ENCODE results near the gene MGAT3. TPM values are rescaled to one million over a fixed set of nuclear protein-coding genes. Genes with fewer than 3 reads are reported as not detected.

The MGAT3 gene
- total and polyA plus RNA-seq, 2 donors (not counting 3 experiments of a cell fraction or from before 2014, with no cell fraction given): not detected

- POLR2A ChIA-PET: interaction anchor here (1.0 kb wide), 1 partner anchor 195 kb away, joined by 4 read pairs; the partner anchor contains the start of gene RPL3
- CTCF ChIA-PET: interaction anchor here (1.0 to 5.6 kb wide), 11 partner anchors 9 to 530 kb away, joined by 3 to 58 read pairs (median 9); partner anchors contain the start of gene MIEF1
- intact Hi-C loops (cut with micrococcal nuclease): loop anchor here (1.0 kb wide), 1 partner anchor 17 kb away; no protein-coding TSS in a partner anchor
Observed at GRCh38 chr22:39513791-39514190, 57.0 kb downstream of the MGAT3 start.

More at GRCh38 chr22:39513791-39514190, 57.0 kb downstream of the MGAT3 start:
- H3K27ac ChIP-seq (ENCODE audit: insufficient read depth, low read depth, low read length): no peak overlapping the region
- no peak overlapping the region for H3K9ac ChIP-seq (replicated peaks; ENCODE audit: extremely low read depth, insufficient read depth, low read length)
- peaks cover 3% of the 10 kb centered on the region for H3K4me1 ChIP-seq (ENCODE audit: control insufficient read depth, extremely low read depth, insufficient read depth, low read length)
- DNase-seq (ENCODE audit: low read depth, low spot score): no peak
- TF ChIP-seq MAX (IDR thresholded peaks at IDR 0.05; ENCODE audit: insufficient read depth, insufficient read length) (no peak), POLR2A (IDR thresholded peaks at IDR 0.05; ENCODE audit: low read depth, low read length) (no peak), GATA2 (IDR thresholded peaks at IDR 0.05; ENCODE audit: insufficient read depth, insufficient read length, low read depth, low read length) (no peak), JUN (IDR thresholded peaks at IDR 0.05; ENCODE audit: borderline replicate concordance, insufficient read depth, insufficient read length, low read depth) (no peak), EZH2 (IDR thresholded peaks at IDR 0.05; ENCODE audit: borderline replicate concordance, low read depth, low read length, severe bottlenecking) (no peak), POLR2AphosphoS5 (IDR thresholded peaks at IDR 0.05; ENCODE audit: insufficient read depth, low read depth, low read length) (no peak), CTCF (IDR thresholded peaks at IDR 0.05; ENCODE audit: extremely low read depth in 1 of 2, insufficient read depth in 1 of 2, low read depth in 1 of 2, low read length in 2 of 2) (no peak), FOS (IDR thresholded peaks at IDR 0.05; ENCODE audit: borderline replicate concordance, insufficient read depth, low read length) (no peak), MYC (IDR thresholded peaks at IDR 0.05; ENCODE audit: low read depth, low read length) (no peak)
- no peak overlapping the region for H3K4me2 ChIP-seq (ENCODE audit: insufficient read depth, low read length)
- H3K27me3 ChIP-seq (ENCODE audit: control insufficient read depth in 2 of 2, insufficient read depth in 2 of 2, low read length in 2 of 2): no peaks in the 10 kb centered on the region
- no peaks in the 10 kb centered on the region for H4K20me1 ChIP-seq (replicated peaks; ENCODE audit: control insufficient read depth, extremely low read depth, insufficient read depth, low read length)
- no TSS peak for BruUV-seq (replicated peaks)
- peaks cover 18% of the 10 kb centered on the region for H3K79me2 ChIP-seq (ENCODE audit: control insufficient read depth, insufficient read depth, low read length)
- dilution Hi-C loops (cut with MboI; ENCODE audit: extremely low pct_ligation_motif_present, low sequenced_read_pairs): no loop called here
- no peaks in the 10 kb centered on the region for H3K9me3 ChIP-seq (replicated peaks; ENCODE audit: control insufficient read depth, insufficient read depth, low read length)
- peaks cover 25 to 34% of the 10 kb centered on the region in 2 experiments for H3K36me3 ChIP-seq (ENCODE audit: control insufficient read depth in 2 of 2, extremely low read depth in 1 of 2, insufficient read depth in 2 of 2, low read length in 2 of 2)
- H2AFZ ChIP-seq (ENCODE audit: low read depth, low read length): no peak overlapping the region
- H3K9me1 ChIP-seq (replicated peaks; ENCODE audit: control insufficient read depth, extremely low read depth, insufficient read depth, low read length): no peaks in the 10 kb centered on the region
- FAIRE-seq: no peak
- H3K4me3 ChIP-seq (replicated peaks in 1 of 3; ENCODE audit: insufficient read depth in 1 of 3, low read depth in 1 of 3, low read length in 3 of 3): no peak overlapping the region

Measured in endothelial cell of umbilical vein (primary cell).